ENCODE data around the gene TCP10L. TPM values are rescaled to one million over a fixed set of nuclear protein-coding genes. Genes with fewer than 3 reads are reported as not detected.

TCP10L gene
- total RNA-seq, 4 donors from 2014 or later: 0.37 to 0.47 (median 0.38) TPM; not detected in 1

DNA sequence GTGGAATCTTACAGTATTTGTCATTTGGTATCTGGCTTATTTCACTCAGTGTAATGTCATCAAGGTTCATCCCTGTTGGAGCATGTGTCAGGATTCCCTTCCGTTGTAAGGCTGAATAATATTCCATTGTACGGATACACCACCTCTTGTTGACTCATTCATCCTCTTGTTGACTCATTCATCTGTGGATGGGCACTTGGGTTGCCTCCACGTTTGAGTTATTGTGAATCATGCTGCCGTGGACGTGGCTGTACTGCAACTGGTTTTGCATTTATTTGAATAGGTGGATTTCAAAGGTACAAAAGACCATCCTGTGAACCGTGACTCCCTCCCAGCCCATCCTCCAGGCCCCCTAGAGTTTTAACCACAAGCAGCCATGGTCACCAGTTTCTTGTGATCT lies 11.9 kb upstream of the TCP10L start:
- no peak for DNase-seq (ENCODE audit: low spot score)
- TF ChIP-seq, protein P1, sequence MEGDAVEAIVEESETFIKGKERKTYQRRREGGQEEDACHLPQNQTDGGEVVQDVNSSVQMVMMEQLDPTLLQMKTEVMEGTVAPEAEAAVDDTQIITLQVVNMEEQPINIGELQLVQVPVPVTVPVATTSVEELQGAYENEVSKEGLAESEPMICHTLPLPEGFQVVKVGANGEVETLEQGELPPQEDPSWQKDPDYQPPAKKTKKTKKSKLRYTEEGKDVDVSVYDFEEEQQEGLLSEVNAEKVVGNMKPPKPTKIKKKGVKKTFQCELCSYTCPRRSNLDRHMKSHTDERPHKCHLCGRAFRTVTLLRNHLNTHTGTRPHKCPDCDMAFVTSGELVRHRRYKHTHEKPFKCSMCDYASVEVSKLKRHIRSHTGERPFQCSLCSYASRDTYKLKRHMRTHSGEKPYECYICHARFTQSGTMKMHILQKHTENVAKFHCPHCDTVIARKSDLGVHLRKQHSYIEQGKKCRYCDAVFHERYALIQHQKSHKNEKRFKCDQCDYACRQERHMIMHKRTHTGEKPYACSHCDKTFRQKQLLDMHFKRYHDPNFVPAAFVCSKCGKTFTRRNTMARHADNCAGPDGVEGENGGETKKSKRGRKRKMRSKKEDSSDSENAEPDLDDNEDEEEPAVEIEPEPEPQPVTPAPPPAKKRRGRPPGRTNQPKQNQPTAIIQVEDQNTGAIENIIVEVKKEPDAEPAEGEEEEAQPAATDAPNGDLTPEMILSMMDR (IDR thresholded peaks at IDR 0.05): no peak
- ATAC-seq (ENCODE audit: low FRiP score): peak; percentile 65

DNA sequence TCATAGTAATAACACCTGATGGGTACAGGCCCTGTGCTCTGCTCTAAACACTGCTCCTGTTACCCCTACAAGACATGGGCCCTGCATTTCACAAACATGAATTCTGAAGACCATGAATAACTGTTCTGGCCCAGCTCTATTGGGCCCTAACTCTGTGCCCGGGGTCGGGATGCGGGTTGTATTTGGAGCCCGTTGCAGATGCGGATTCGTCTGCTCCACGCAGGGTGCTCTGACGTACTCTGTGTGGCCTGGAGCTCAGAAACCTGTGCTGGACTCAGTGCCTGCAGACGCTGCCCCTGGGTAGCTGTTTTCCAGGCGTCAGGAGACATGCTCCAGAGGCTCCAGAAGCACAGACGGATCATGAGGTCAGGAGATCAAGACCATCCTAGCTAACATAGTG lies 10.1 kb upstream of the TCP10L start:
- DNase-seq (ENCODE audit: low spot score) (no peak), ATAC-seq (ENCODE audit: low FRiP score) (no peak)
- TF ChIP-seq, protein P1 (IDR thresholded peaks at IDR 0.05): no peak

DNA sequence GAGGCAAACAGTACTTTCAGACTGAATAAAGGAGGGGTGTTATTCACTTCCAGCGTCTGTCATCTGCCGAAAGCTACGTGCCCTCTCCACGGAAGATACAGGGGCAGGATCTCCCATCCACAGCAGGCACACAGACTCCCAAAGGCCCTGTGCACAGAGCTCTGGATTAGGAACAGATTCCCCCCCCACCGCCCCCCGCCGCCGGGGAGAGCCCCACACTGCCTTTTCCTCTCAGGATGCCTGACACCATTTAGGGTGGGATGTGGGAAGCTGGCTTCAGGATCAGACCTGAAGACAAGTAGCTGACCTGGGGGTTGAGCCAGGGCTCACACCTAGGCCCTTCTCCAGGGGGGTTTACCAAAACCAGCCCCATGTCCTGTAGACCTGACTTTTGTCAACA lies 8.4 kb upstream of the TCP10L start:
- ATAC-seq (ENCODE audit: low FRiP score): no peak
- no peak for DNase-seq (ENCODE audit: low spot score)
- TF ChIP-seq, protein P1 (IDR thresholded peaks at IDR 0.05): no peak

DNA sequence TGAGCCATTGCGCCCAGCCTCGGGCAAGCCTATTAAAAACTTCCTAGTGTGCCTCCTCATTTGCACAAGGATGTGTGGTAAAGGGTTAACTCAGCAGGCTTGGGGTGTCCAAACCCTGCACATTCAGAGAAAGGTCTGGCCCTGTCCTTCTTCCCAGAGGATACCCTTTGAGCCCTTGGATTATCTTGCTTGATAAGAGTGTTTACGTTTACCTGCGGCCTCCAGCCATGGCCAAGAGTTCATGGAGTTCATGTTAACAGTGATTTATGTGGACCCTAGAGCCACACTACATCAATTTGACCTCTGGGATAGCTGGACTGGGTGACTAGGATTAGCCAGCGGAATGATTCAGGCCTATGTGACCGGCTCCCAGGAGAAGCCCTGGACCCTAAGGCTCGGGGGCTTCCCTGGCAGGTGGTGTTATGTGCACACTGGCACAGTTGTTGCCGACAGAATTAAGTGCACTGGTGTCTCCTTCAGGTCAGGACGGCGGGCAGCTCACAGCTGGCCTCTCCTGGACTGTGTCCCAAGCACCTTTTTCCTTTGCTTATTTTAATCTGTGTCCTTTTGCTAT lies 7.7 kb upstream of the TCP10L start:
- no peak for DNase-seq (ENCODE audit: low spot score)
- ATAC-seq (ENCODE audit: low FRiP score): no peak
- TF ChIP-seq, protein P1 (IDR thresholded peaks at IDR 0.05): no peak

DNA sequence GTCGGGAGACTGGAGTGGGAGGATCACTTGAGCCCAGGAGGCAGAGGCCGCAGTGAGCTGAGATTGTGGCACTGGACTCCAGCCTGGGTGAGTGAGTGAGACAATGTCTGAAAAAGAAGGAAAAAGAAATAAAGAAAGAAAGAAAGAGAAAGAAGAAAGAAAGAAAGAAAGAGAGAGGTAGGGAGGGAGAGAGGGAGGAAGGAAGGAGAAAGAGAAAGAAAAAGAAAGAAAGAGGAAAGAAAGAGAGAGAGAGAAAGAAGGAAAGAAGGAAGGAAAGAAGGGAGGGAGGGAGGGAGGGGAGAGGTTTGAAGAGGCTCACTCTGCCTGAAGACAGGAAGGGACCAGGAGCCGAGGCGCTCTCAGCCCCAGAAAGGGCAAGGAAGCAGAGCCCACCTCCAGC lies 4.8 kb upstream of the TCP10L start:
- ATAC-seq (ENCODE audit: low FRiP score): no peak
- TF ChIP-seq, protein P1 (IDR thresholded peaks at IDR 0.05): no peak
- DNase-seq (ENCODE audit: low spot score): no peak

DNA sequence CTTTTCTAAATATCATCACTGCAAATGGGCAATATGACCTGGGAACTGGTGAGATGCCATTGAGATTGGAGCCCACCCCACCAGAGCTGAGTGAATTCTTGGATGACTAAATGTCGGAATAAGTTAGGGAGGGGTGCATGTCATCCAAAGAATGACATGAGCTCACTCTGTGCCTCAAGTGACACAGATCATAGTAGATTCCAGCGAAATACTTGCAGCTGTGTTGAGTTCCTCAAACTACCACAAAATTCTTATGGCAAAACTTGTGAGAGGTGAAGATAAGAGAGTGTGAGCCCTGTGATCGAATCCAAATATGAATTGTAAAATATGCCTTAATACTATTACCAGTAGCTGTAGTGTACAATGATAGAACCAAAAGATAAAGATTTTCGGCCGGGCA lies 2.3 kb upstream of the TCP10L start:
- no peak for DNase-seq (ENCODE audit: low spot score)
- no peak for ATAC-seq (ENCODE audit: low FRiP score)
- TF ChIP-seq, protein P1 (IDR thresholded peaks at IDR 0.05): no peak

DNA sequence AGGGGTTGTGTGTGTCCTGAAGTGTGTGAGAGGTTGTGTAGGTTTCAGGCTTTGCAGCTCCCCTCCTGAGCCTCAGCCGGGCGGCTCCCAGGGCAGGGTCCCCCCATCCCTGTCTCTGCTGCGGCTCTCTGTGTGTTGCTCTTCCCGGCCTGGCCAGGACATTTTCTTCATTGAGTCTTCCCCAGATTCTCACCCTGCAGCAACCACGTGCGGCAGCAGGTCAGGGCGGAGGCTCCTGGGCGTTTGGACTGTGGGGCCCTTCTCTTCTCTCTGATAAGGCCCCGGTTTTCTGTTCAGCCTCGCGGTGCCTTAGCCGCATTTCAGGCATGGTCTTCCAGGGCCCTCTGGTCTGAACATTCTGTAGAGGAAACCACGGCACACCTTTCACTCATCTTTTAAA lies 1.8 kb upstream of the TCP10L start:
- TF ChIP-seq, protein P1 (IDR thresholded peaks at IDR 0.05): no peak
- DNase-seq (ENCODE audit: low spot score): no peak
- ATAC-seq (ENCODE audit: low FRiP score): no peak
